ENCODE measurements around the gene POP7.
"Not testable (repeated sequence)": the region's sequence is repeated elsewhere in the genome, so short reads cannot be mapped to it uniquely, and the experiment has no call there.

POP7 gene

GRCh38 chr7:100705753-100706671 is at the start of gene POP7:
TSS of gene POP7 (plus strand) at chr7:100706121. CDS start at chr7:100706831, 710 bp downstream.
- peak; percentile 100 for DNase-seq

- peak; percentile 19 for DNase-seq
Measured at GRCh38 chr7:100662194-100662776, 43.6 kb upstream of the POP7 start.

GRCh38 chr7:100665168-100665726 is 40.7 kb upstream of the POP7 start:
- DNase-seq: no peak

GRCh38 chr7:100667331-100668068 is 38.4 kb upstream of the POP7 start:
- no peak for DNase-seq

GRCh38 chr7:100668069-100668449 is 37.9 kb upstream of the POP7 start:
- DNase-seq: no peak

GRCh38 chr7:100669106-100669505 is 36.8 kb upstream of the POP7 start:
- DNase-seq: not testable (repeated sequence)

- no peak for DNase-seq
Measured at GRCh38 chr7:100670074-100670473, 35.8 kb upstream of the POP7 start.

- DNase-seq: no peak
Measured at GRCh38 chr7:100671353-100672327, 34.3 kb upstream of the POP7 start.

- peak; percentile 100 for DNase-seq
Measured at GRCh38 chr7:100673302-100673941, 32.5 kb upstream of the POP7 start, which contains the start of gene GNB2. TSS of gene GNB2 (plus strand) at chr7:100673740. CDS start at chr7:100676266, 2,526 bp downstream.

- DNase-seq: peak; percentile 87
Measured at GRCh38 chr7:100673942-100674410, 31.9 kb upstream of the POP7 start.

- DNase-seq: peak; percentile 71
Measured at GRCh38 chr7:100674411-100675104, 31.4 kb upstream of the POP7 start.

- DNase-seq: peak; percentile 71
Measured at GRCh38 chr7:100675105-100675451, 30.8 kb upstream of the POP7 start.

- DNase-seq: peak; percentile 90
Measured at GRCh38 chr7:100675581-100676350, 30.2 kb upstream of the POP7 start.

GRCh38 chr7:100676501-100677306 is 29.2 kb upstream of the POP7 start:
- no peak for DNase-seq

- DNase-seq: no peak
Measured at GRCh38 chr7:100677308-100678267, 28.3 kb upstream of the POP7 start.

- DNase-seq: no peak
Measured at GRCh38 chr7:100678291-100678984, 27.5 kb upstream of the POP7 start.

Measured in NCI-H69 (cell line).